T-cell (primary cell): ENCODE measurements around the gene HCN1. TPM values are rescaled to one million over a fixed set of nuclear protein-coding genes. Genes with fewer than 3 reads are reported as not detected.

Source experiments
- ATAC-seq, 4 experiments: fragments of 200-7000 bp in 3 of 4; fragments of 150-1000 bp in 1 of 4; cut with Tn5 transposase; replicated peaks in 1 of 4; 1 replicate in 3 of 4; 2 replicates in 1 of 4; pipeline ENCODE4 v1.10.0; 2021; ENCODE audit warnings: moderate library complexity in 3 of 4, mild to moderate bottlenecking in 2 of 4, moderate number of reproducible peaks in 1 of 4
- CTCF ChIA-PET, 2 donors: fragments of 300-600 bp; sonication (Branson Sonifier 250); formaldehyde crosslinking; loops; one replicate each; lab custom pipeline; 2022; ENCODE audit warnings: antibody characterized with exemption in 2 of 2; lab: Charles Lee
- POLR2A ChIA-PET, 2 donors: fragments of 300-600 bp; sonication (Branson Sonifier 250); formaldehyde crosslinking; loops; one replicate each; lab custom pipeline; 2022; ENCODE audit warnings: antibody characterized with exemption in 2 of 2; lab: Charles Lee
- DNase-seq, 35 experiments: peaks; one replicate each; pipeline versions ENCODE4 v3.0.0 to v3.0.0-alpha.2; 2013 to 2023
- H3K27ac ChIP-seq: one replicate; pipeline ENCODE4 v1.5.1; 2013; ENCODE audit warnings: low read length
- H3K27me3 ChIP-seq, 2 experiments: replicated peaks in 1 of 2; 1 replicate in 1 of 2; 2 replicates in 1 of 2; pipeline versions ENCODE4 v1.6.1 to v1.7.0; 2013; ENCODE audit warnings: low read length in 1 of 2, mixed read lengths in 1 of 2; ENCODE audit not compliant: control insufficient read depth in 2 of 2, insufficient read depth in 2 of 2; ENCODE audit errors: extremely low read depth in 1 of 2
- H3K36me3 ChIP-seq, 2 donors: 1 replicate in 1 of 2; 2 replicates in 1 of 2; pipeline versions ENCODE4 v1.6.1 to v1.7.0; 2013; ENCODE audit warnings: low read length in 1 of 2; ENCODE audit not compliant: control insufficient read depth in 2 of 2, insufficient read depth in 1 of 2; ENCODE audit errors: extremely low read depth in 1 of 2
- H3K4me1 ChIP-seq, 2 experiments: 1 replicate in 1 of 2; 2 replicates in 1 of 2; pipeline versions ENCODE4 v1.6.1 to v1.7.0; 2013; ENCODE audit warnings: low read length in 2 of 2, mixed read lengths in 1 of 2; ENCODE audit not compliant: insufficient read depth in 2 of 2, control insufficient read depth in 1 of 2; ENCODE audit errors: extremely low read depth in 1 of 2
- H3K4me3 ChIP-seq, 2 donors: 1 replicate in 1 of 2; 2 replicates in 1 of 2; pipeline versions ENCODE4 v1.5.1 to v1.7.0; 2013; ENCODE audit warnings: mild to moderate bottlenecking in 2 of 2, low read length in 1 of 2, moderate library complexity in 1 of 2; ENCODE audit not compliant: control insufficient read depth in 1 of 2; ENCODE audit errors: extremely low read depth in 1 of 2
- H3K9me3 ChIP-seq: 2 replicates; pipeline ENCODE4 v1.7.0; 2013
- H3K27ac Mint-ChIP-seq, 2 donors: one replicate each; pipeline ENCODE4 v1.8.0; 2020 to 2021; ENCODE audit warnings: mild to moderate bottlenecking in 2 of 2, mixed read lengths in 2 of 2
- H3K27me3 Mint-ChIP-seq, 2 donors: one replicate each; pipeline ENCODE4 v1.8.0; 2021 to 2022; ENCODE audit warnings: mixed read lengths in 2 of 2
- H3K36me3 Mint-ChIP-seq: one replicate; pipeline ENCODE4 v1.8.0; 2021; ENCODE audit warnings: mixed read lengths
- H3K4me1 Mint-ChIP-seq, 3 donors: one replicate each; pipeline ENCODE4 v1.8.0; 2020 to 2022; ENCODE audit warnings: mixed read lengths in 3 of 3, mild to moderate bottlenecking in 1 of 3
- H3K4me3 Mint-ChIP-seq, 3 donors: one replicate each; pipeline ENCODE4 v1.8.0; 2020 to 2022; ENCODE audit warnings: mild to moderate bottlenecking in 3 of 3, mixed read lengths in 3 of 3, moderate library complexity in 3 of 3
- H3K9me3 Mint-ChIP-seq, 3 donors: one replicate each; pipeline ENCODE4 v1.8.0; 2020 to 2022; ENCODE audit warnings: mixed read lengths in 3 of 3
- WGBS: methylation state at CpG from one replicate; pipeline ENCODE4 v1.1.5; 2013; ENCODE audit warnings: missing lambda C conversion rate; ENCODE audit not compliant: insufficient coverage; 5-methylcytosine and 5-hydroxymethylcytosine counted together
- total RNA-seq, 35 experiments: library from RNA in 6 of 35; stranded (reverse) in 6 of 35; fragments of 120-200 nt in 1 of 35; gene quantifications; one replicate each; pipeline versions ENCODE4 v1.2.1 to v1.2.4 and lab custom pipeline; 2013 to 2026

HCN1 gene
- total RNA-seq, 5 donors from 2014 or later (not counting 1 experiment from before 2014, with no cell fraction given): not detected

GRCh38 chr5:45684118-45684517 is 12.1 kb downstream of the HCN1 start:
- Mint-ChIP-seq H3K27ac (no peak overlapping the region), H3K36me3 (no peaks in the 10 kb centered on the region), H3K27me3 (no peaks in the 10 kb centered on the region), H3K4me3 (no peak overlapping the region), H3K9me3 (peaks cover 0 to 17% (median 7%) of the 10 kb centered on the region in 3 donors), H3K4me1 (no peaks in the 10 kb centered on the region)
- no peak for DNase-seq
- CTCF ChIA-PET: no interaction called here
- POLR2A ChIA-PET: no interaction called here
- H3K36me3 ChIP-seq: no peaks in the 10 kb centered on the region
- ATAC-seq: no peak
- H3K4me1 ChIP-seq: no peaks in the 10 kb centered on the region
- no peaks in the 10 kb centered on the region for H3K27me3 ChIP-seq
- no peak overlapping the region for H3K27ac ChIP-seq
- H3K9me3 ChIP-seq: no peaks in the 10 kb centered on the region
- H3K4me3 ChIP-seq: no peak overlapping the region

- CTCF ChIA-PET: no interaction called here
- no peaks in the 10 kb centered on the region for H3K4me1 Mint-ChIP-seq
Observed at GRCh38 chr5:45680950-45681349, 15.2 kb downstream of the HCN1 start.

GRCh38 chr5:45677524-45677923 is 18.7 kb downstream of the HCN1 start:
- H3K9me3 ChIP-seq: no peaks in the 10 kb centered on the region
- ChIA-PET CTCF (no interaction called here), POLR2A (no interaction called here)
- no peak overlapping the region for H3K27ac ChIP-seq
- no peaks in the 10 kb centered on the region for H3K36me3 Mint-ChIP-seq
- no CpG with 5 or more reads among the region's 2 CpGs for WGBS
- no peaks in the 10 kb centered on the region for H3K4me1 Mint-ChIP-seq
- H3K36me3 ChIP-seq: no peaks in the 10 kb centered on the region
- peaks cover 5 to 21% (median 9%) of the 10 kb centered on the region in 3 donors for H3K9me3 Mint-ChIP-seq
- no peaks in the 10 kb centered on the region for H3K27me3 Mint-ChIP-seq
- no peaks in the 10 kb centered on the region for H3K27me3 ChIP-seq
- DNase-seq (no peak), ATAC-seq (no peak)
- no peaks in the 10 kb centered on the region for H3K4me1 ChIP-seq
- H3K27ac Mint-ChIP-seq: no peak overlapping the region
- H3K4me3 Mint-ChIP-seq: no peak overlapping the region
- no peak overlapping the region for H3K4me3 ChIP-seq

More at GRCh38 chr5:45680950-45681349, 15.2 kb downstream of the HCN1 start:
- Mint-ChIP-seq H3K36me3 (no peaks in the 10 kb centered on the region), H3K4me3 (no peak overlapping the region), H3K27ac (no peak overlapping the region), H3K27me3 (no peaks in the 10 kb centered on the region), H3K9me3 (peaks cover 2 to 18% (median 9%) of the 10 kb centered on the region in 3 donors)
- ATAC-seq: no peak
- no peak overlapping the region for H3K27ac ChIP-seq
- POLR2A ChIA-PET: interaction anchor here in 1 of 2 donors (0.6 kb wide), 1 partner anchor 22 kb away, joined by 3 read pairs; no protein-coding TSS in a partner anchor
- WGBS: no CpG with 5 or more reads among the region's 2 CpGs
- H3K36me3 ChIP-seq: no peaks in the 10 kb centered on the region
- DNase-seq: no peak
- no peaks in the 10 kb centered on the region for H3K27me3 ChIP-seq
- H3K9me3 ChIP-seq: no peaks in the 10 kb centered on the region
- H3K4me1 ChIP-seq: no peaks in the 10 kb centered on the region
- no peak overlapping the region for H3K4me3 ChIP-seq

GRCh38 chr5:45672271-45672670 is 23.9 kb downstream of the HCN1 start:
- Mint-ChIP-seq H3K4me3 (no peak overlapping the region), H3K4me1 (no peaks in the 10 kb centered on the region), H3K9me3 (peaks cover 17 to 18% (median 17%) of the 10 kb centered on the region in 3 donors), H3K27me3 (no peaks in the 10 kb centered on the region), H3K36me3 (no peaks in the 10 kb centered on the region), H3K27ac (no peak overlapping the region)
- CTCF ChIA-PET: no interaction called here
- POLR2A ChIA-PET: no interaction called here
- no CpG with 5 or more reads among the region's 4 CpGs for WGBS
- Histone ChIP-seq H3K4me3 (no peak overlapping the region), H3K9me3 (peaks cover 3% of the 10 kb centered on the region), H3K36me3 (no peaks in the 10 kb centered on the region), H3K27me3 (no peaks in the 10 kb centered on the region), H3K4me1 (no peaks in the 10 kb centered on the region), H3K27ac (no peak overlapping the region)
- ATAC-seq (no peak), DNase-seq (no peak)

GRCh38 chr5:45648744-45649143 is 47.4 kb downstream of the HCN1 start:
- no peaks in the 10 kb centered on the region for H3K4me1 ChIP-seq
- CTCF ChIA-PET: no interaction called here
- H3K27ac Mint-ChIP-seq: no peak overlapping the region
- H3K4me1 Mint-ChIP-seq: no peaks in the 10 kb centered on the region
- DNase-seq (no peak), ATAC-seq (no peak)
- H3K36me3 Mint-ChIP-seq: no peaks in the 10 kb centered on the region
- no peaks in the 10 kb centered on the region for H3K27me3 Mint-ChIP-seq
- no peak overlapping the region for H3K27ac ChIP-seq
- no peaks in the 10 kb centered on the region for H3K36me3 ChIP-seq
- POLR2A ChIA-PET: no interaction called here
- 22% methylated on average over 1 of the region's 1 CpG for WGBS
- H3K4me3 Mint-ChIP-seq: no peak overlapping the region
- no peaks in the 10 kb centered on the region for H3K27me3 ChIP-seq
- H3K9me3 ChIP-seq: no peaks in the 10 kb centered on the region
- H3K9me3 Mint-ChIP-seq: peaks cover 11 to 37% (median 11%) of the 10 kb centered on the region in 3 donors
- H3K4me3 ChIP-seq: no peak overlapping the region

GRCh38 chr5:45643056-45643455 is 53.1 kb downstream of the HCN1 start:
- Mint-ChIP-seq H3K9me3 (peaks cover 12 to 29% (median 17%) of the 10 kb centered on the region in 3 donors), H3K4me3 (no peak overlapping the region), H3K27ac (no peak overlapping the region), H3K36me3 (no peaks in the 10 kb centered on the region), H3K27me3 (no peaks in the 10 kb centered on the region), H3K4me1 (no peaks in the 10 kb centered on the region)
- no peak overlapping the region for H3K27ac ChIP-seq
- ChIA-PET CTCF (no interaction called here), POLR2A (no interaction called here)
- H3K36me3 ChIP-seq: no peaks in the 10 kb centered on the region
- H3K4me3 ChIP-seq: no peak overlapping the region
- ATAC-seq (no peak), DNase-seq (no peak)
- H3K4me1 ChIP-seq: no peaks in the 10 kb centered on the region
- no peaks in the 10 kb centered on the region for H3K9me3 ChIP-seq
- H3K27me3 ChIP-seq: no peaks in the 10 kb centered on the region

GRCh38 chr5:45642370-45642769 is 53.8 kb downstream of the HCN1 start:
- Mint-ChIP-seq H3K36me3 (no peaks in the 10 kb centered on the region), H3K4me3 (no peak overlapping the region), H3K27ac (no peak overlapping the region), H3K9me3 (peaks cover 8 to 30% (median 13%) of the 10 kb centered on the region in 3 donors), H3K27me3 (no peaks in the 10 kb centered on the region), H3K4me1 (no peaks in the 10 kb centered on the region)
- CTCF ChIA-PET: no interaction called here
- no peak for DNase-seq
- H3K27ac ChIP-seq: no peak overlapping the region
- ATAC-seq: no peak
- H3K36me3 ChIP-seq: no peaks in the 10 kb centered on the region
- H3K4me3 ChIP-seq: no peak overlapping the region
- POLR2A ChIA-PET: no interaction called here
- no peaks in the 10 kb centered on the region for H3K9me3 ChIP-seq
- H3K4me1 ChIP-seq: no peaks in the 10 kb centered on the region
- no peaks in the 10 kb centered on the region for H3K27me3 ChIP-seq
